IMR-90 (cell line): Measurements from ENCODE around the gene ZC2HC1B.

Experiments
- BHLHE40 ChIP-seq: fragments of 150-350 bp; IDR thresholded peaks from 2 replicates; pipeline ENCODE4 v1.6.1; 2016; ENCODE audit warnings: mild to moderate bottlenecking, low read depth, low read length
- CHD1 ChIP-seq: IDR thresholded peaks from 2 replicates; pipeline ENCODE4 v1.6.1; 2012; ENCODE audit warnings: low read depth, low read length, improper control_type of control experiment
- FOS ChIP-seq: fragments of 150-350 bp; IDR thresholded peaks from 2 replicates; pipeline ENCODE4 v1.6.1; 2016; ENCODE audit warnings: low read depth, low read length
- MXI1 ChIP-seq: IDR thresholded peaks from 2 replicates; pipeline ENCODE4 v1.6.1; 2012; ENCODE audit warnings: low read depth, mild to moderate bottlenecking, low read length, moderate library complexity, borderline replicate concordance
- NFE2L2 ChIP-seq: fragments of 150-350 bp; IDR thresholded peaks from 2 replicates; pipeline ENCODE4 v1.6.1; 2016; ENCODE audit warnings: low read depth, mild to moderate bottlenecking, low read length
- POLR2A ChIP-seq: IDR thresholded peaks from 2 replicates; pipeline ENCODE4 v1.6.1; 2012; ENCODE audit warnings: mild to moderate bottlenecking, low read depth, low read length
- SMC3 ChIP-seq: fragments of 150-350 bp; IDR thresholded peaks from 2 replicates; pipeline ENCODE4 v1.6.1; 2016; ENCODE audit warnings: low read depth, mild to moderate bottlenecking, antibody characterized with exemption, low read length, moderate library complexity
- TF ChIP-seq, protein P1 (sequence below): fragments of 150-350 bp; IDR thresholded peaks from 2 replicates; pipeline ENCODE4 v1.6.1; 2016; ENCODE audit warnings: low read depth, mild to moderate bottlenecking, low read length, moderate library complexity, borderline replicate concordance
- TF ChIP-seq, protein P2 (sequence below): conservative IDR thresholded peaks from 2 replicates; pipeline ENCODE4 v1.5.1; 2012; ENCODE audit warnings: mild to moderate bottlenecking, low read depth, low read length, improper control_type of control experiment

DNA sequence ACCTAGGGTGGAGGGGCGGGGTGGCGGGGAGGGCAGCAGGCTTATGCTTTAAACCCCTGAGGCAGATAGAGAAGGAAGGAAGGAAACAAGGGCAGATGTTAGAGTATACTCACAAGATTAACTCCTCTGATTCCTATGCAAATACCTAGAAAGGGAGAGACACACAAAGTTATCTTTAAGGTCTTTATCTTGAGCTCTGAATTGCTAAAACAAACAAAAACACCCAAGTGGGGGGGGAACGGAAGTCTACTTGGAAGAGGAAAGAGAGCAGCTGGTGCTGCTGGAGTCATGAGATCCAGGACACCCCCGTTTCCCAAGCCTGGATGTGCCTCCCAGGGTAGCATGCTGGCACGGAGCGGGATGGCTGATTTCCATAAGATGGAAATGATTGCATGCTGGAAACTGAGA, 100.4 kb downstream of the ZC2HC1B start:
- TF ChIP-seq, protein P1, sequence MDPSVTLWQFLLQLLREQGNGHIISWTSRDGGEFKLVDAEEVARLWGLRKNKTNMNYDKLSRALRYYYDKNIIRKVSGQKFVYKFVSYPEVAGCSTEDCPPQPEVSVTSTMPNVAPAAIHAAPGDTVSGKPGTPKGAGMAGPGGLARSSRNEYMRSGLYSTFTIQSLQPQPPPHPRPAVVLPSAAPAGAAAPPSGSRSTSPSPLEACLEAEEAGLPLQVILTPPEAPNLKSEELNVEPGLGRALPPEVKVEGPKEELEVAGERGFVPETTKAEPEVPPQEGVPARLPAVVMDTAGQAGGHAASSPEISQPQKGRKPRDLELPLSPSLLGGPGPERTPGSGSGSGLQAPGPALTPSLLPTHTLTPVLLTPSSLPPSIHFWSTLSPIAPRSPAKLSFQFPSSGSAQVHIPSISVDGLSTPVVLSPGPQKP: no peak
- no peak for TF ChIP-seq MXI1
- TF ChIP-seq, protein P2, sequence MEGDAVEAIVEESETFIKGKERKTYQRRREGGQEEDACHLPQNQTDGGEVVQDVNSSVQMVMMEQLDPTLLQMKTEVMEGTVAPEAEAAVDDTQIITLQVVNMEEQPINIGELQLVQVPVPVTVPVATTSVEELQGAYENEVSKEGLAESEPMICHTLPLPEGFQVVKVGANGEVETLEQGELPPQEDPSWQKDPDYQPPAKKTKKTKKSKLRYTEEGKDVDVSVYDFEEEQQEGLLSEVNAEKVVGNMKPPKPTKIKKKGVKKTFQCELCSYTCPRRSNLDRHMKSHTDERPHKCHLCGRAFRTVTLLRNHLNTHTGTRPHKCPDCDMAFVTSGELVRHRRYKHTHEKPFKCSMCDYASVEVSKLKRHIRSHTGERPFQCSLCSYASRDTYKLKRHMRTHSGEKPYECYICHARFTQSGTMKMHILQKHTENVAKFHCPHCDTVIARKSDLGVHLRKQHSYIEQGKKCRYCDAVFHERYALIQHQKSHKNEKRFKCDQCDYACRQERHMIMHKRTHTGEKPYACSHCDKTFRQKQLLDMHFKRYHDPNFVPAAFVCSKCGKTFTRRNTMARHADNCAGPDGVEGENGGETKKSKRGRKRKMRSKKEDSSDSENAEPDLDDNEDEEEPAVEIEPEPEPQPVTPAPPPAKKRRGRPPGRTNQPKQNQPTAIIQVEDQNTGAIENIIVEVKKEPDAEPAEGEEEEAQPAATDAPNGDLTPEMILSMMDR: no peak
- no peak for TF ChIP-seq FOS
- no peak for TF ChIP-seq POLR2A
- no peak for TF ChIP-seq SMC3
- TF ChIP-seq NFE2L2: no peak
- TF ChIP-seq BHLHE40: no peak
- no peak for TF ChIP-seq CHD1
